HAP-1 (cell line): ENCODE results near the gene ASB1.
A peak's percentile ranks its signal among the peaks of the same experiment; 100 is the strongest.

Experiments
- DNase-seq, 2 experiments: peaks; one replicate each; pipeline ENCODE4 v3.0.0-alpha.2; 2016 to 2020; ENCODE audit warnings: low spot score in 2 of 2
- H3K27me3 ChIP-seq: fragments of 250-450 bp; sonication (Bioruptor Pico); 2 replicates; pipeline ENCODE4 v1.5.1; 2020; ENCODE audit warnings: low read depth, mild to moderate bottlenecking, moderate library complexity
- H3K36me3 ChIP-seq: fragments of 250-450 bp; sonication (Bioruptor Pico); replicated peaks from 2 replicates; pipeline ENCODE4 v1.5.1; 2020; ENCODE audit warnings: mild to moderate bottlenecking
- H3K4me1 ChIP-seq: fragments of 250-450 bp; sonication (Bioruptor Pico); 2 replicates; pipeline ENCODE4 v1.5.1; 2020; ENCODE audit warnings: mild to moderate bottlenecking
- H3K4me3 ChIP-seq: fragments of 250-450 bp; sonication (Bioruptor Pico); 2 replicates; pipeline ENCODE4 v1.5.1; 2020; ENCODE audit warnings: mild to moderate bottlenecking, moderate library complexity
- H3K9me3 ChIP-seq: fragments of 250-450 bp; sonication (Bioruptor Pico); 2 replicates; pipeline ENCODE4 v1.5.1; 2020; ENCODE audit warnings: mild to moderate bottlenecking, moderate library complexity
- in situ Hi-C: fragments of 300-500 bp; cut with MboI; formaldehyde crosslinking; loops from 3 replicates; pipeline ENCODE4 v1.14.3; 2020; ENCODE audit warnings: low sequenced_read_pairs, inconsistent platforms, mixed read lengths

The ASB1 gene

GRCh38 chr2:238450440-238450861 is 23.7 kb downstream of the ASB1 start:
- no peaks in the 10 kb centered on the region for H3K27me3 ChIP-seq
- H3K9me3 ChIP-seq = no peaks in the 10 kb centered on the region
- in situ Hi-C loops = no loop called here
- no peak overlapping the region for H3K4me3 ChIP-seq
- H3K36me3 ChIP-seq = peaks cover 41% of the 10 kb centered on the region
- no peaks in the 10 kb centered on the region for H3K4me1 ChIP-seq
- DNase-seq = no peak

GRCh38 chr2:238453842-238454241 is 27.1 kb downstream of the ASB1 start:
- Histone ChIP-seq H3K27me3 (no peaks in the 10 kb centered on the region), H3K9me3 (0 out of 2 replicates have a peak, but pooled peaks cover 3% of the 10 kb centered on the region), H3K36me3 (peaks cover 10% of the 10 kb centered on the region), H3K4me1 (no peaks in the 10 kb centered on the region), H3K4me3 (no peak overlapping the region)
- in situ Hi-C loops = no loop called here
- no peak for DNase-seq

GRCh38 chr2:238456449-238456848 is 29.7 kb downstream of the ASB1 start:
- no peak for DNase-seq
- no peak overlapping the region for H3K4me3 ChIP-seq
- H3K27me3 ChIP-seq = peaks cover 2% of the 10 kb centered on the region; the same call in 1 of the 2 replicates
- in situ Hi-C loops = no loop called here
- H3K4me1 ChIP-seq = no peaks in the 10 kb centered on the region
- no peaks in the 10 kb centered on the region for H3K36me3 ChIP-seq
- H3K9me3 ChIP-seq = 0 out of 2 replicates have a peak, but pooled peaks cover 3% of the 10 kb centered on the region

GRCh38 chr2:238456970-238457926 is 30.5 kb downstream of the ASB1 start:
- H3K4me3 ChIP-seq = no peak overlapping the region
- DNase-seq = no peak
- H3K27me3 ChIP-seq = peaks cover 2% of the 10 kb centered on the region; the same call in 1 of the 2 replicates
- no peaks in the 10 kb centered on the region for H3K4me1 ChIP-seq
- no peaks in the 10 kb centered on the region for H3K36me3 ChIP-seq
- in situ Hi-C loops = no loop called here
- 0 out of 2 replicates have a peak, but pooled peaks cover 3% of the 10 kb centered on the region for H3K9me3 ChIP-seq

GRCh38 chr2:238457927-238458324 is 31.2 kb downstream of the ASB1 start:
- 0 out of 2 replicates have a peak, but pooled peaks cover 3% of the 10 kb centered on the region for H3K9me3 ChIP-seq
- H3K4me1 ChIP-seq = no peaks in the 10 kb centered on the region
- no peak for DNase-seq
- H3K27me3 ChIP-seq = peaks cover 2% of the 10 kb centered on the region; the same call in 1 of the 2 replicates
- H3K4me3 ChIP-seq = no peak overlapping the region
- no peaks in the 10 kb centered on the region for H3K36me3 ChIP-seq
- in situ Hi-C loops = no loop called here

- 0 out of 2 replicates have a peak, but pooled peaks cover 3% of the 10 kb centered on the region for H3K9me3 ChIP-seq
- no peak for DNase-seq
- peaks cover 2% of the 10 kb centered on the region; the same call in 1 of the 2 replicates for H3K27me3 ChIP-seq
- no peaks in the 10 kb centered on the region for H3K4me1 ChIP-seq
- H3K36me3 ChIP-seq = no peaks in the 10 kb centered on the region
- H3K4me3 ChIP-seq = no peak overlapping the region
- in situ Hi-C loops = no loop called here
Measured at GRCh38 chr2:238458651-238459050, 31.9 kb downstream of the ASB1 start.

GRCh38 chr2:238459081-238459629 is 32.4 kb downstream of the ASB1 start:
- no peaks in the 10 kb centered on the region for H3K36me3 ChIP-seq
- DNase-seq = no peak
- H3K27me3 ChIP-seq = peaks cover 2% of the 10 kb centered on the region; the same call in 1 of the 2 replicates
- 0 out of 2 replicates have a peak, but pooled peaks cover 3% of the 10 kb centered on the region for H3K9me3 ChIP-seq
- H3K4me1 ChIP-seq = no peaks in the 10 kb centered on the region
- H3K4me3 ChIP-seq = no peak overlapping the region
- in situ Hi-C loops = no loop called here

- Histone ChIP-seq H3K4me1 (no peaks in the 10 kb centered on the region), H3K27me3 (peaks cover 2% of the 10 kb centered on the region; the same call in 1 of the 2 replicates), H3K36me3 (no peaks in the 10 kb centered on the region), H3K9me3 (0 out of 2 replicates have a peak, but pooled peaks cover 3% of the 10 kb centered on the region), H3K4me3 (no peak overlapping the region)
- in situ Hi-C loops = no loop called here
- no peak for DNase-seq
Measured at GRCh38 chr2:238461051-238461450, 34.3 kb downstream of the ASB1 start.

GRCh38 chr2:238461491-238461890 is 34.8 kb downstream of the ASB1 start:
- Histone ChIP-seq H3K4me3 (no peak overlapping the region), H3K27me3 (peaks cover 2% of the 10 kb centered on the region; the same call in 1 of the 2 replicates), H3K9me3 (0 out of 2 replicates have a peak, but pooled peaks cover under 1% of the 10 kb centered on the region), H3K36me3 (no peaks in the 10 kb centered on the region), H3K4me1 (no peaks in the 10 kb centered on the region)
- DNase-seq = no peak
- in situ Hi-C loops = no loop called here

- in situ Hi-C loops = no loop called here
- no peaks in the 10 kb centered on the region for H3K9me3 ChIP-seq
- peaks cover 2% of the 10 kb centered on the region; the same call in 1 of the 2 replicates for H3K27me3 ChIP-seq
- no peaks in the 10 kb centered on the region for H3K36me3 ChIP-seq
- DNase-seq = no peak
- no peaks in the 10 kb centered on the region for H3K4me1 ChIP-seq
- H3K4me3 ChIP-seq = no peak overlapping the region
Measured at GRCh38 chr2:238461916-238462315, 35.2 kb downstream of the ASB1 start.

GRCh38 chr2:238462782-238463396 is 36.2 kb downstream of the ASB1 start:
- Histone ChIP-seq H3K9me3 (no peaks in the 10 kb centered on the region), H3K27me3 (peaks cover 2% of the 10 kb centered on the region; the same call in 1 of the 2 replicates), H3K36me3 (no peaks in the 10 kb centered on the region), H3K4me3 (no peak overlapping the region), H3K4me1 (no peaks in the 10 kb centered on the region)
- in situ Hi-C loops = no loop called here
- DNase-seq = peak in 1 of 2 experiments; percentile 54

- Histone ChIP-seq H3K4me3 (no peak overlapping the region), H3K27me3 (peaks cover 2% of the 10 kb centered on the region; the same call in 1 of the 2 replicates), H3K4me1 (no peaks in the 10 kb centered on the region), H3K36me3 (no peaks in the 10 kb centered on the region), H3K9me3 (no peaks in the 10 kb centered on the region)
- in situ Hi-C loops = no loop called here
- no peak for DNase-seq
Measured at GRCh38 chr2:238464389-238464788, 37.7 kb downstream of the ASB1 start.

GRCh38 chr2:238465487-238466242 is 38.9 kb downstream of the ASB1 start:
- H3K27me3 ChIP-seq = peaks cover 1% of the 10 kb centered on the region; the same call in 1 of the 2 replicates
- in situ Hi-C loops = no loop called here

More at GRCh38 chr2:238465487-238466242, 38.9 kb downstream of the ASB1 start:
- no peaks in the 10 kb centered on the region for H3K9me3 ChIP-seq
- DNase-seq = no peak
- H3K4me1 ChIP-seq = no peaks in the 10 kb centered on the region
- H3K4me3 ChIP-seq = no peak overlapping the region
- no peaks in the 10 kb centered on the region for H3K36me3 ChIP-seq
